Mesothelial cell of epicardium (in vitro differentiated cells): ENCODE data around the gene UNC5CL. TPM values are rescaled to one million over a fixed set of nuclear protein-coding genes. Genes with fewer than 3 reads are reported as not detected.

Experiments
- DNase-seq, 2 experiments: peaks; one replicate each; pipeline ENCODE4 v3.0.0; 2021; ENCODE audit warnings: low spot score in 2 of 2; ENCODE audit not compliant: unreplicated experiment in 2 of 2
- H3K27ac Mint-ChIP-seq: 2 replicates; pipeline ENCODE4 v1.8.0; 2021; ENCODE audit warnings: mixed read lengths
- H3K27me3 Mint-ChIP-seq: 2 replicates; pipeline ENCODE4 v1.8.0; 2021; ENCODE audit warnings: low read depth, mixed read lengths
- H3K36me3 Mint-ChIP-seq: 2 replicates; pipeline ENCODE4 v1.8.0; 2021; ENCODE audit warnings: mixed read lengths
- H3K4me1 Mint-ChIP-seq: 2 replicates; pipeline ENCODE4 v1.8.0; 2021; ENCODE audit warnings: mixed read lengths
- H3K4me3 Mint-ChIP-seq: 2 replicates; pipeline ENCODE4 v1.8.0; 2021; ENCODE audit warnings: mild to moderate bottlenecking, moderate library complexity, mixed read lengths
- H3K9me3 Mint-ChIP-seq: 2 replicates; pipeline ENCODE4 v1.8.0; 2021; ENCODE audit warnings: mixed read lengths
- total RNA-seq: library from RNA; stranded (reverse); gene quantifications from 3 replicates; pipeline ENCODE4 v1.2.1, GENCODE V29; 2021
- TF ChIP-seq, protein P1 (sequence below): fragments of 200-600 bp; sonication (generic); IDR thresholded peaks from one replicate; pipeline ENCODE4 v1.5.0; 2021; ENCODE audit warnings: antibody characterized with exemption; ENCODE audit not compliant: unreplicated experiment

The UNC5CL gene
- total RNA-seq, 1 donor from 2014 or later, result 2.0 TPM

DNA sequence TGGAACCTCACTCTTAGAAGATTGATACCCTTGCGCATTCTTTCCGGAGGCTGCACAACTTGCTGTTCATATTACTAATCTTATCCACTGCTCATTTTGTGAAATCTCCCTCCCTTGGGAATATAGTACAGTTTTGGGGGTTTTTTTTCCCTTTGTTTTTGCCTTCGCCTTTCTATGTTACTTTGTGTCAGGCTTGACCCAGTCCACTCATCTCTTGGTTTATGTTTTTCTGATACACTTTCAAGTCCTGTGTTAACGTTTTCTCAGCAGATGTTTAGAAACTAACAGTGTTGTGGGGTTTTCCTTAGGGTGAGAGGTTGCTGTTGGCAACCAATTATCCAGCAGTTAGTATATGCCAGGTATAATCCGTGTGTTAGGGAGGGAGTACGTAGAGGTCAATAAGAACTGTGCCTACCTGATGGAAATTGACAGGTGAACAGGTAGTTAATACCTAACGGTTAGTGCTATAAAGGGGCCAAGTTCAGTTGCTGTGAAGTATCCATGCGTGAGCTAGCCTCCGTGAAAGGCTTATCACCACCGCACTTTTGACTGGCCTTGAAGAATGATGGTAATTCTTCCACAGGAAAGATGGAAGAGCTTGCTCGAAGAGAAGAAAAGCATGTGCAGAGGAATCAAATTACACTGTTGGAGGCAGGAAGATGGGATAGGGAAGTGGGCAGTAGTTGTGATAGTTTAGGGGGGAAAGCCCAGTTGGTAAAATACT, 35.1 kb upstream of the UNC5CL start:
- H3K4me1 Mint-ChIP-seq, result peaks cover 49% of the 10 kb centered on the region
- peak overlapping the region; percentile 94 for H3K4me3 Mint-ChIP-seq
- no peaks in the 10 kb centered on the region for H3K9me3 Mint-ChIP-seq
- TF ChIP-seq, protein P1, sequence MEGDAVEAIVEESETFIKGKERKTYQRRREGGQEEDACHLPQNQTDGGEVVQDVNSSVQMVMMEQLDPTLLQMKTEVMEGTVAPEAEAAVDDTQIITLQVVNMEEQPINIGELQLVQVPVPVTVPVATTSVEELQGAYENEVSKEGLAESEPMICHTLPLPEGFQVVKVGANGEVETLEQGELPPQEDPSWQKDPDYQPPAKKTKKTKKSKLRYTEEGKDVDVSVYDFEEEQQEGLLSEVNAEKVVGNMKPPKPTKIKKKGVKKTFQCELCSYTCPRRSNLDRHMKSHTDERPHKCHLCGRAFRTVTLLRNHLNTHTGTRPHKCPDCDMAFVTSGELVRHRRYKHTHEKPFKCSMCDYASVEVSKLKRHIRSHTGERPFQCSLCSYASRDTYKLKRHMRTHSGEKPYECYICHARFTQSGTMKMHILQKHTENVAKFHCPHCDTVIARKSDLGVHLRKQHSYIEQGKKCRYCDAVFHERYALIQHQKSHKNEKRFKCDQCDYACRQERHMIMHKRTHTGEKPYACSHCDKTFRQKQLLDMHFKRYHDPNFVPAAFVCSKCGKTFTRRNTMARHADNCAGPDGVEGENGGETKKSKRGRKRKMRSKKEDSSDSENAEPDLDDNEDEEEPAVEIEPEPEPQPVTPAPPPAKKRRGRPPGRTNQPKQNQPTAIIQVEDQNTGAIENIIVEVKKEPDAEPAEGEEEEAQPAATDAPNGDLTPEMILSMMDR, result no peak
- H3K36me3 Mint-ChIP-seq, result peaks cover 2% of the 10 kb centered on the region
- no peaks in the 10 kb centered on the region for H3K27me3 Mint-ChIP-seq
- no peak for DNase-seq
- peak overlapping the region; percentile 98 for H3K27ac Mint-ChIP-seq

DNA sequence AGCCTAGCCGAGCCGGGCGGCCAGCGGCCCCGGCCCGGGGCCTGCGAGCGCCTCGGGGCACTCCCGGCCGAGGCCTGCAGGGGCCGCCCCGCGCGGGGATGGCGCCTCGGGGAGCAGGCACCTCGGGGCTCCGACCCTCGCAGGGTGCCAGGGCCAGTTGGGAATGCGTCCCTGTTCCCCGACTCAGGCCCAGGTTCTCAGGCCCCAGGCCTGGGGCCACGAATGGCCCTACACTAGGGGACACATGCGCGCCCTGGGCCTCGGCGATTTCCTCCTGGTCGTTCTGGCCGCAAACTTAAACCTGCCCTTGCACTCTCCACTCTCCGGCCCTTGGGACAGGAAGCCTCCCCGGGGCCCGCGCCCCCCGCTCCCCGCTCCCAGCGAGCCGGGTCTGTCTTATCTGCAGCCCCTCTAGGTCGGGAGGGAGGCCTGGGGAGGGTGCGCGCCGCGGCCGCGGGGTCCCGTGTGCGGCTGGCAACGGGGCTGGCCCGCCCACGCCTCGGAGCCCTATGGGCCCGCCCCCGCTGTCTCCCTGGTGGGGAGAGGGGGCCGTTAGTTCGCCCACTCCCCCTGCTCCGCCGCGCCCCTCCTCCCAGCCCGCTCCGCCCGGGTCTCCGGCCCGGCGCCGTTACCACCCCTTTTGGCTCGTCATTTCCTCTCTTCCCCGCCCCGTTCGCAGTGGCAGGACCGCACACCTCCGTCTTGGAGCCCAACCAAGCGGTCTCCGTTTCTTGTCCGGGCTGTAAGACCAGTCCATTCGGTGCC, 34.4 kb upstream of the UNC5CL start:
- Mint-ChIP-seq H3K4me3 (peak overlapping the region; percentile 94), H3K36me3 (no peaks in the 10 kb centered on the region), H3K27ac (peak overlapping the region; percentile 98), H3K9me3 (no peaks in the 10 kb centered on the region), H3K4me1 (peaks cover 47% of the 10 kb centered on the region), H3K27me3 (no peaks in the 10 kb centered on the region)
- peak; percentile 83 to 90 for DNase-seq
- TF ChIP-seq, protein P1, result peak; percentile 51

DNA sequence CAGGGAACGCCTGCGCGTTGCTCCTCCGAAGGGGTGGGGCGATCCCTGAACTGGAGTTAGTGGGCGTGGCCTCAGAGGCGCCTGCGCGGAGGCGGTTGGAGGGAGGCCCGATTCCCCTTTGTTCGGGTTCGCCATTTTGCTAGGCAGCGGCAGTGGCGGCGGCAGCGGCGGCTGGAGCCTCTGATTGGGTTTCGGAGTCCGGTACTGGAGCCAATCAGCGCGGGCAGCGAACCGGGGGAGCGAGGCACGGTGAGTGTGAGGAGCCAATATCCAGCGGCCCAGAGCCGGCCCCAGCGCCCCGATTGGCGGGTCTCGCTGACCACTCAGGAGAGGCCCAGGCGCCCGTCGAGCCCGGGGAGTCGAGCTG, 33.8 kb upstream of the UNC5CL start, which contains the start of gene NFYA:
NFYA (plus strand) TSS at position 139 of the 367 bp plus-strand sequence. CDS start 6,116 bp downstream, outside the sequence.
- TF ChIP-seq, protein P1, result no peak

DNA sequence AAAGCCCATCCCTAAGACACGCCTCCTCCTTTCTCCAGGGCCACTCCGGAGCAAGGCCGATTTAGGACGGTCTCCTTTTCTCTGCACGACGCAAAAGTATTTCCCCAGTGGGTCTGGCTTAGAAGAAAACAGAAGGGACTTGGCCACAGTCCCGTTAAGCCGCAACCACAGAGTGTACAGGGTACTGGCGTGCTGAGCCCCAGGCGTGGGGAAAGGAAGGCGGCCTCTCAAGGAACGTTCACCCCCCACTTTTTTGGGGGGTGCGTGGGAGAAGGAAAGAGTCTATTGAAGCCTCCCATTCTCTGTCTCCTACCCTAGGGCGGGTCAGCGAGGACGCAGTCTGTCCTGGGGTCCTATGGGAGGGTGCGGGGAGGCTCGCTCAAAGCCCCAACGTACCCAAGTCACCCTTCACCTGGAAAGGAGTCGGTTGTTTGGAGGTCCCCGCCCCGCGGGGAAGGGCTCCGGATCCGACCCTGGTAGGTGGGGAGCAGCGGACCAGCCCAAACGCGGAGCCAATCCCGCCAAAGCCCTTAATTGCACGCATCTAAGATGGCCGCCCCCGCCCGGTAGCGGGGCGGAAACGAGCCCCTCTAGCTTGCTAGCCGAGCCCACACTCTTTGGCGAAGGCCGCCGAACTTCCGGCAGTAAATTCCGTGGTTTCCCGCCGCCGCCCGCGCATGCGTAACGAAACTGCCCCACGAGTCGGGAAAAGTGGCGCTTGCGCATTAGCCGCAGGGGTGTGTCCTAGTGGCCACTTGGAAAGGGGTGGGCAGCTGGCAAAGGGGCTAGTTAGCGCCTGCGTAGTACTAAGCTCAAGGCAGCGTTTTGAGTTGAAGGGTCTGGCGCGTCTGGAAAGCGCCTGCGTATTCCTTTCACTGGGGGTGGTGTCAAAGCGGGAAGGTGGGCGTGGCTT, 33.2 kb upstream of the UNC5CL start, which contains the start of gene OARD1:
OARD1 (minus strand) TSS at position 434 of the 913 bp plus-strand sequence. CDS start 722 bp downstream, outside the sequence.
- DNase-seq, result peak; percentile 100
- Mint-ChIP-seq H3K4me3 (peak within 1 kb of the TSS; percentile 94), H3K9me3 (no peaks in the 10 kb centered on the region), H3K27ac (peak within 1 kb of the TSS; percentile 98), H3K4me1 (peaks cover 40% of the 10 kb centered on the region), H3K27me3 (no peaks in the 10 kb centered on the region), H3K36me3 (peaks cover 1% of the 10 kb centered on the region)
- TF ChIP-seq, protein P1, result no peak

More for the DNA sequence above, 33.8 kb upstream of the UNC5CL start, which contains the start of gene NFYA:
- DNase-seq, result no peak
- Mint-ChIP-seq H3K27ac (peak within 1 kb of the TSS; percentile 98), H3K27me3 (no peaks in the 10 kb centered on the region), H3K4me3 (peak within 1 kb of the TSS; percentile 94), H3K36me3 (no peaks in the 10 kb centered on the region), H3K4me1 (peaks cover 44% of the 10 kb centered on the region), H3K9me3 (no peaks in the 10 kb centered on the region)

DNA sequence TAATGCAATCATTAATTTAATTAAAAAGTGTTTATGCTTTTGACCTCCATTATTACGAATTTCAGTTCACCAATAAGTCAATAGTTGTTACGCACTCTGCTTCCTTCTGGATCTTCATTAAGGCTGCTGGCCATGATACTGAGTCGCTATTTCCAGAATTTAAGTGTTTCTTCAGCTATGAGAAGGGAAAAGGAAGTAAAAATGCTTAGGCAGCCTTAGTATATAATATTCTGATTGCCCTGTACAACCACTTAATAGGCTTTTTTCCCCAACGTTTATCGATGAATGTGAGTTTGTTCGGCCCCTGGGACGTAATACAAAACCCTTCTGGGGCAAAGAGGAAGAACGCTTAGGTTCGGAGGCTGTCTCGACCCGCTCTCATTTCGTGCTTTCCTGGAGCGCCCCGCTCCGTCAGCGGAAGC, 32.5 kb upstream of the UNC5CL start:
- Mint-ChIP-seq H3K27me3 (no peaks in the 10 kb centered on the region), H3K27ac (peak overlapping the region; percentile 98), H3K9me3 (no peaks in the 10 kb centered on the region), H3K4me1 (peaks cover 42% of the 10 kb centered on the region), H3K36me3 (peaks cover 6% of the 10 kb centered on the region), H3K4me3 (peak overlapping the region; percentile 89)
- TF ChIP-seq, protein P1, result no peak
- DNase-seq, result no peak
